Measurements from ENCODE around the gene NCOA5. TPM values are rescaled to one million over a fixed set of nuclear protein-coding genes. Genes with fewer than 3 reads are reported as not detected.
A peak's percentile ranks its signal among the peaks of the same experiment; 100 is the strongest.

The NCOA5 gene
- total RNA-seq, 2 experiments from 2014 or later, result 9.7 to 10.5 TPM

DNA sequence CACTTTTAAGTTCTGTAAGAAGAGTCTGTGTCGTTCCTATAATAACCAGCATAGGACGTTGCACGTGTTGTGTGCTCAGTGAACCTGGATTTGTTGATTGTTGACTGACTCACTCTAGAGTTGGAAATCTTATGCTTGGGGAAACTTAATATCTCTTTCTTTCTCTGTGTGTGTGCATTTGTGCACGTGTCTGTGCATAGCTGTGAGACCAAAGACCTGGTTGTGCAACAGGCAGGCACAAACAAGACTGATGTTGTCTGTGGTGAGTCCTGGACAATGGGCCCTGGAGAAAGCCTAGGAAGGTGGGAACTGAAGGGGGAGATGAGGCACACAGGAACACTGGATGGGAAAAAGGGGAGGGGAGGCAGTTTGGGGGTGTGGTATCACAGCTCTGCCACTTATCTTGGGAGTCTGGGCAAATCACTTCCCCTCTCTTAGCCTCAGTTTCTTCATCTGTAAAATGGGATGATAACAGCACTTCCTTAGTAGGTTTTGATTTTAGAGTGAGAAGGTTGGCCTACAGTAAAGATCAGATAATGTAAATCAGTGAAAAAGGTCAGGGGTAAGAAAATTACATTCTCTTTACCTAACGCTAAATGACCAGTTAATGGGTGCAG, 36.8 kb upstream of the NCOA5 start:
- Histone ChIP-seq H3K27ac (ENCODE audit: low read depth in 1 of 2, low read length in 2 of 2) (no peak overlapping the region), H3K27me3 (ENCODE audit: control insufficient read depth in 1 of 2, insufficient read depth in 2 of 2, low read length in 2 of 2) (peaks cover under 1 to 13% of the 10 kb centered on the region in 2 experiments), H3K36me3 (ENCODE audit: insufficient read depth, low read length) (no peaks in the 10 kb centered on the region), H3K9me3 (ENCODE audit: control insufficient read depth in 1 of 2, insufficient read depth in 1 of 2, low read length in 2 of 2) (no peaks in the 10 kb centered on the region), H3K4me3 (ENCODE audit: low read length) (no peak overlapping the region), H3K4me1 (ENCODE audit: insufficient read depth, low read length) (no peaks in the 10 kb centered on the region)
- no peaks in the 10 kb centered on the region for H3K4me1 Mint-ChIP-seq (ENCODE audit: low read depth)
- CTCF ChIA-PET, result no interaction called here
- no peak for DNase-seq
- intact Hi-C loops (cut with DNase I, micrococcal nuclease), result no loop called here
- POLR2A ChIA-PET, result no interaction called here
- ATAC-seq (ENCODE audit: poor library complexity), result no peak
- H3K4me3 Mint-ChIP-seq, result no peak overlapping the region
- H3K36me3 Mint-ChIP-seq (ENCODE audit: low read depth), result peaks cover 4% of the 10 kb centered on the region
- no peak overlapping the region for H3K27ac Mint-ChIP-seq
- TF ChIP-seq, protein P1, sequence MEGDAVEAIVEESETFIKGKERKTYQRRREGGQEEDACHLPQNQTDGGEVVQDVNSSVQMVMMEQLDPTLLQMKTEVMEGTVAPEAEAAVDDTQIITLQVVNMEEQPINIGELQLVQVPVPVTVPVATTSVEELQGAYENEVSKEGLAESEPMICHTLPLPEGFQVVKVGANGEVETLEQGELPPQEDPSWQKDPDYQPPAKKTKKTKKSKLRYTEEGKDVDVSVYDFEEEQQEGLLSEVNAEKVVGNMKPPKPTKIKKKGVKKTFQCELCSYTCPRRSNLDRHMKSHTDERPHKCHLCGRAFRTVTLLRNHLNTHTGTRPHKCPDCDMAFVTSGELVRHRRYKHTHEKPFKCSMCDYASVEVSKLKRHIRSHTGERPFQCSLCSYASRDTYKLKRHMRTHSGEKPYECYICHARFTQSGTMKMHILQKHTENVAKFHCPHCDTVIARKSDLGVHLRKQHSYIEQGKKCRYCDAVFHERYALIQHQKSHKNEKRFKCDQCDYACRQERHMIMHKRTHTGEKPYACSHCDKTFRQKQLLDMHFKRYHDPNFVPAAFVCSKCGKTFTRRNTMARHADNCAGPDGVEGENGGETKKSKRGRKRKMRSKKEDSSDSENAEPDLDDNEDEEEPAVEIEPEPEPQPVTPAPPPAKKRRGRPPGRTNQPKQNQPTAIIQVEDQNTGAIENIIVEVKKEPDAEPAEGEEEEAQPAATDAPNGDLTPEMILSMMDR (IDR thresholded peaks at IDR 0.05), result no peak
- H3K27me3 Mint-ChIP-seq, result peaks cover 36% of the 10 kb centered on the region
- no peaks in the 10 kb centered on the region for H3K9me3 Mint-ChIP-seq

DNA sequence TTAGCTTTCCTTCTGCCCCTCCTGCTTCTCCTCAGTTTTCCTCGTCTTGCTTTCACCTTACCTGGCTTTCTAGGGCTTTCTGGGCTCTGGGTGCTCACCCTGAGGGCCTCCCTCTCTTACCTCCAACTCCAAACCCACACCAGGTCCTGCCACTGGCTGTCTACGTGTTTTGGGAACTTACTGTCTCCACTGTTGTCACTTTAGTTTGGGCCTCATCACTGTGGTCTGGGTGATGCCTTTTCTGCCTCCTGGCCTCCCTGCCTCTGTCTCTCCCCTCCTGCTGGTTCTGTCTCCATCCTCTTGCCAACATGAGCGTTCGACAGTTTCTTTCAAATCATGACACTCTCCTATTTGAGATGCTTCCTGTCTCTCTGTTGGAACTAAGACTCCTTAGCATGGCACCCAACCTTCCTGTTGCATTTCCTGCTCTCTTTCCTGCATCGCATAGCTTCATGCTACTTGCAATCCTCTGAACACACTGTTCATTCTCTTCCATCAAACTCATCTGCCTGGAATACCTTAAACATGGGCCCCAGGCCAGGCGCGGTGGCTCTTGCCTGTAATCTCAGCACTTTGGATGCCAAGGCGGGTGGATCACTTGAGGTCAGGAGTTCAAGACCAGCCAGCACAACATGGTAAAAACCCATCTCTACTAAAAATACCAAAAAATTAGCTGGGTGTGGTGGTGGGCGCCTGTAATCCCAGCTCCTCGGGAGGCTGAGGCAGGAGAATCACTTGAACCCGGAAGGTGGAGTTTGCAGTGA, 33.9 kb upstream of the NCOA5 start:
- Mint-ChIP-seq H3K4me3 (no peak overlapping the region), H3K27ac (no peak overlapping the region), H3K36me3 (ENCODE audit: low read depth) (peaks cover 4% of the 10 kb centered on the region), H3K4me1 (ENCODE audit: low read depth) (peaks cover 9% of the 10 kb centered on the region), H3K27me3 (peaks cover 14% of the 10 kb centered on the region), H3K9me3 (no peaks in the 10 kb centered on the region)
- Histone ChIP-seq H3K36me3 (ENCODE audit: insufficient read depth, low read length) (no peaks in the 10 kb centered on the region), H3K4me3 (ENCODE audit: low read length) (no peak overlapping the region), H3K27ac (ENCODE audit: low read depth in 1 of 2, low read length in 2 of 2) (no peak overlapping the region), H3K9me3 (ENCODE audit: control insufficient read depth in 1 of 2, insufficient read depth in 1 of 2, low read length in 2 of 2) (no peaks in the 10 kb centered on the region), H3K27me3 (ENCODE audit: control insufficient read depth in 1 of 2, insufficient read depth in 2 of 2, low read length in 2 of 2) (no peaks in the 10 kb centered on the region), H3K4me1 (ENCODE audit: insufficient read depth, low read length) (peaks cover 8% of the 10 kb centered on the region)
- ChIA-PET CTCF (no interaction called here), POLR2A (no interaction called here)
- DNase-seq (no peak), ATAC-seq (ENCODE audit: poor library complexity) (no peak)
- TF ChIP-seq, protein P1 (IDR thresholded peaks at IDR 0.05), result no peak
- intact Hi-C loops (cut with DNase I, micrococcal nuclease), result no loop called here

DNA sequence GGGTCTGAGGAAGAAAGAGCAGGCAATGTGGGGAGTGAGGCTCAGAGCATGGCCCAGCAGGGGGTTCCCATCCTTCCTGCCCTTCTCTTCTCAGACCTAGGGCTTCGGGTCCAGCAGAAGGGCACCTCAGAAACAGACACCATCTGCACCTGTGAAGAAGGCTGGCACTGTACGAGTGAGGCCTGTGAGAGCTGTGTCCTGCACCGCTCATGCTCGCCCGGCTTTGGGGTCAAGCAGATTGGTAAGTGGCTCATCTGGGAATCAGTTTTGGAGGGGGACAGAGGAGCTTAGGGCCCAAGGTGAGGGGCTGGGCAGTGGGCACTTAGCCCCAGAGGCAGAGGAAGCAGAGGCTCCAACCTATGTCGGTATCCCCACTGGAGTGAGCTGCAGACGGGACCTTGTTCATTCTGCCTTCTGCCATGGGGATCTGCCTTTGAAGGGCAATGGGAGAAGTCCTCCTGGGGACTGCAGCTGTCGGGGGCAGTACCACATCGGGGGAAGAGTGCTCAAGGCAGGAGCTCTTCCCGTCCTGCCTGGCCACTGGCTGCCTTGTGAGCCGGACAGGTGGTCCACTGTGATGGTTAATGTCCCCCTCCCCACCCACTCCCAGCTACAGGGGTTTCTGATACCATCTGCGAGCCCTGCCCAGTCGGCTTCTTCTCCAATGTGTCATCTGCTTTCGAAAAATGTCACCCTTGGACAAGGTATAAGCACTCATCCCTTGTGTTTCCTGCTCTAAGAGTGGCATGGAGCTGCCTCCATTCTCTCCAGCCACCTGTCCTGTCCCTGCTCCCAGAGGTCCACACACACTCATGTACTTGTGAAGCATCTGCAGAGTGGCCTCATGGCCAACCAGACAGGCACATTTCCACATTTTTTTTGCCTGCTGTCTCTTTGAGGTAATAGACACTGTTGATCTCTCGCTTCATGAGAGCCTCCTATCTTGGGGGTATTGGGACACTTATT, 33.0 kb upstream of the NCOA5 start:
- Histone ChIP-seq H3K9me3 (ENCODE audit: control insufficient read depth in 1 of 2, insufficient read depth in 1 of 2, low read length in 2 of 2) (peaks cover 0 to 4% of the 10 kb centered on the region in 2 experiments), H3K4me1 (ENCODE audit: insufficient read depth, low read length) (peaks cover 17% of the 10 kb centered on the region), H3K27me3 (ENCODE audit: control insufficient read depth in 1 of 2, insufficient read depth in 2 of 2, low read length in 2 of 2) (no peaks in the 10 kb centered on the region), H3K36me3 (ENCODE audit: insufficient read depth, low read length) (no peaks in the 10 kb centered on the region), H3K27ac (ENCODE audit: low read depth in 1 of 2, low read length in 2 of 2) (no peak overlapping the region), H3K4me3 (ENCODE audit: low read length) (no peak overlapping the region)
- peaks cover 18% of the 10 kb centered on the region for H3K4me1 Mint-ChIP-seq (ENCODE audit: low read depth)
- DNase-seq (peak in 1 of 14 experiments; percentile 29), ATAC-seq (ENCODE audit: poor library complexity) (no peak)
- intact Hi-C loops (cut with DNase I, micrococcal nuclease), result no loop called here
- H3K9me3 Mint-ChIP-seq, result no peaks in the 10 kb centered on the region
- H3K27ac Mint-ChIP-seq, result no peak overlapping the region
- no peak overlapping the region for H3K4me3 Mint-ChIP-seq
- POLR2A ChIA-PET, result no interaction called here
- peaks cover 19% of the 10 kb centered on the region for H3K27me3 Mint-ChIP-seq
- CTCF ChIA-PET, result no interaction called here
- TF ChIP-seq, protein P1 (IDR thresholded peaks at IDR 0.05), result no peak
- H3K36me3 Mint-ChIP-seq (ENCODE audit: low read depth), result peaks cover 4% of the 10 kb centered on the region
